Astrocyte (in vitro differentiated cells and primary cell): ENCODE results near the gene PPP1R3E. TPM values are rescaled to one million over a fixed set of nuclear protein-coding genes. Genes with fewer than 3 reads are reported as not detected.
A peak's percentile ranks its signal among the peaks of the same experiment; 100 is the strongest.

Experiments
- DNase-seq: peaks from one replicate; pipeline ENCODE4 v3.0.0-alpha.2; 2010; ENCODE audit warnings: low read depth
- FAIRE-seq: peaks from 2 replicates; lab custom pipeline; 2011; peaks lifted over from hg19 to GRCh38; lab: Jason Lieb, UNC
- H2AFZ ChIP-seq: 2 replicates; pipeline ENCODE4 v1.6.0; 2012; ENCODE audit warnings: low read depth, low read length, inconsistent platforms
- H3K27ac ChIP-seq: 2 replicates; pipeline ENCODE4 v1.5.1; 2011; ENCODE audit warnings: low read depth, low read length, inconsistent platforms
- H3K27me3 ChIP-seq: 2 replicates; pipeline ENCODE4 v1.6.0; 2011; ENCODE audit warnings: low read length, inconsistent platforms; ENCODE audit not compliant: insufficient read depth
- H3K36me3 ChIP-seq: 2 replicates; pipeline ENCODE4 v1.5.1; 2011; ENCODE audit warnings: low read length, inconsistent platforms; ENCODE audit not compliant: insufficient read depth
- H3K4me1 ChIP-seq: 2 replicates; pipeline ENCODE4 v1.5.1; 2011; ENCODE audit warnings: low read length, inconsistent platforms; ENCODE audit not compliant: insufficient read depth
- H3K4me2 ChIP-seq: 2 replicates; pipeline ENCODE4 v1.6.0; 2012; ENCODE audit warnings: low read length, inconsistent platforms
- H3K4me3 ChIP-seq: 2 replicates; pipeline ENCODE4 v1.5.1; 2011; ENCODE audit warnings: low read depth, mild to moderate bottlenecking, low read length, inconsistent platforms; ENCODE audit not compliant: insufficient read depth
- H3K79me2 ChIP-seq: 2 replicates; pipeline ENCODE4 v1.6.0; 2012; ENCODE audit warnings: mild to moderate bottlenecking, low read length, inconsistent platforms; ENCODE audit not compliant: insufficient read depth
- H3K9ac ChIP-seq: 2 replicates; pipeline ENCODE4 v1.6.0; 2012; ENCODE audit warnings: mild to moderate bottlenecking, low read length, inconsistent platforms
- H3K9me3 ChIP-seq: 2 replicates; pipeline ENCODE4 v1.5.1; 2012; ENCODE audit warnings: low read depth, mild to moderate bottlenecking, low read length, inconsistent platforms; ENCODE audit not compliant: insufficient read depth
- H4K20me1 ChIP-seq: 2 replicates; pipeline ENCODE4 v1.6.0; 2012; ENCODE audit warnings: low read length, inconsistent platforms; ENCODE audit not compliant: insufficient read depth
- H3K27ac Mint-ChIP-seq: one replicate; pipeline ENCODE4 v1.8.0; 2021; ENCODE audit warnings: mild to moderate bottlenecking, mixed read lengths; ENCODE audit not compliant: unreplicated experiment
- H3K27me3 Mint-ChIP-seq: one replicate; pipeline ENCODE4 v1.8.0; 2021; ENCODE audit warnings: low read depth, mixed read lengths; ENCODE audit not compliant: unreplicated experiment
- H3K36me3 Mint-ChIP-seq: one replicate; pipeline ENCODE4 v1.8.0; 2021; ENCODE audit warnings: low read depth, mixed read lengths; ENCODE audit not compliant: unreplicated experiment
- H3K4me1 Mint-ChIP-seq: one replicate; pipeline ENCODE4 v1.8.0; 2021; ENCODE audit warnings: low read depth, mixed read lengths; ENCODE audit not compliant: unreplicated experiment
- H3K4me3 Mint-ChIP-seq: one replicate; pipeline ENCODE4 v1.8.0; 2021; ENCODE audit warnings: mild to moderate bottlenecking, moderate library complexity, mixed read lengths; ENCODE audit not compliant: unreplicated experiment
- H3K9me3 Mint-ChIP-seq: one replicate; pipeline ENCODE4 v1.8.0; 2021; ENCODE audit warnings: mild to moderate bottlenecking, mixed read lengths; ENCODE audit not compliant: unreplicated experiment
- EZH2 ChIP-seq: IDR thresholded peaks from 2 replicates; pipeline ENCODE4 v1.6.1; 2012; ENCODE audit warnings: mild to moderate bottlenecking, low read length, inconsistent platforms; ENCODE audit not compliant: insufficient read depth
- total RNA-seq: library from RNA; stranded (reverse); gene quantifications from 2 replicates; pipeline ENCODE4 v1.2.1, GENCODE V29; 2021
- TF ChIP-seq, protein P1 (sequence below): IDR thresholded peaks from 2 replicates; pipeline ENCODE4 v1.5.1; 2011; ENCODE audit warnings: low read depth, mild to moderate bottlenecking, inconsistent platforms, low read length, moderate library complexity; ENCODE audit not compliant: insufficient read depth

PPP1R3E gene
- total RNA-seq, 1 donor from 2014 or later = 3.6 TPM

GRCh38 chr14:23306412-23307145 lies 3.9 kb upstream of the PPP1R3E start, which contains the start of gene BCL2L2:
Gene BCL2L2 (plus strand): TSS chr14:23306833. CDS start chr14:23307768, 935 bp downstream.
- peak within 1 kb of the TSS; percentile 92 for H3K4me3 Mint-ChIP-seq
- H3K9me3 ChIP-seq = no peaks in the 10 kb centered on the region
- peaks cover 53% of the 10 kb centered on the region for H3K79me2 ChIP-seq
- H3K4me2 ChIP-seq = peak within 1 kb of the TSS; percentile 93
- peaks cover 15% of the 10 kb centered on the region for H3K36me3 ChIP-seq
- no peaks in the 10 kb centered on the region for H3K27me3 ChIP-seq
- peak within 1 kb of the TSS; percentile 76 for H3K27ac ChIP-seq
- peaks cover 34% of the 10 kb centered on the region for H4K20me1 ChIP-seq
- no peaks in the 10 kb centered on the region for H3K27me3 Mint-ChIP-seq
- FAIRE-seq (no peak), DNase-seq (peak; percentile 78)
- TF ChIP-seq, protein P1, sequence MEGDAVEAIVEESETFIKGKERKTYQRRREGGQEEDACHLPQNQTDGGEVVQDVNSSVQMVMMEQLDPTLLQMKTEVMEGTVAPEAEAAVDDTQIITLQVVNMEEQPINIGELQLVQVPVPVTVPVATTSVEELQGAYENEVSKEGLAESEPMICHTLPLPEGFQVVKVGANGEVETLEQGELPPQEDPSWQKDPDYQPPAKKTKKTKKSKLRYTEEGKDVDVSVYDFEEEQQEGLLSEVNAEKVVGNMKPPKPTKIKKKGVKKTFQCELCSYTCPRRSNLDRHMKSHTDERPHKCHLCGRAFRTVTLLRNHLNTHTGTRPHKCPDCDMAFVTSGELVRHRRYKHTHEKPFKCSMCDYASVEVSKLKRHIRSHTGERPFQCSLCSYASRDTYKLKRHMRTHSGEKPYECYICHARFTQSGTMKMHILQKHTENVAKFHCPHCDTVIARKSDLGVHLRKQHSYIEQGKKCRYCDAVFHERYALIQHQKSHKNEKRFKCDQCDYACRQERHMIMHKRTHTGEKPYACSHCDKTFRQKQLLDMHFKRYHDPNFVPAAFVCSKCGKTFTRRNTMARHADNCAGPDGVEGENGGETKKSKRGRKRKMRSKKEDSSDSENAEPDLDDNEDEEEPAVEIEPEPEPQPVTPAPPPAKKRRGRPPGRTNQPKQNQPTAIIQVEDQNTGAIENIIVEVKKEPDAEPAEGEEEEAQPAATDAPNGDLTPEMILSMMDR = no peak
- H3K9me3 Mint-ChIP-seq = no peaks in the 10 kb centered on the region
- H3K27ac Mint-ChIP-seq = peak within 1 kb of the TSS; percentile 92
- peaks cover 14% of the 10 kb centered on the region for H3K36me3 Mint-ChIP-seq
- H2AFZ ChIP-seq = peak within 1 kb of the TSS; percentile 79
- peaks cover 23% of the 10 kb centered on the region for H3K4me1 Mint-ChIP-seq
- H3K4me3 ChIP-seq = peak within 1 kb of the TSS; percentile 82
- peak within 1 kb of the TSS; percentile 96 for H3K9ac ChIP-seq
- H3K4me1 ChIP-seq = peaks cover 22% of the 10 kb centered on the region

- H3K79me2 ChIP-seq = peaks cover 12% of the 10 kb centered on the region
- peak overlapping the region; percentile 96 for H3K4me2 ChIP-seq
- Mint-ChIP-seq H3K27ac (no peak overlapping the region), H3K27me3 (no peaks in the 10 kb centered on the region), H3K9me3 (no peaks in the 10 kb centered on the region), H3K36me3 (peaks cover 3% of the 10 kb centered on the region), H3K4me3 (peak overlapping the region; percentile 82), H3K4me1 (peaks cover 21% of the 10 kb centered on the region)
- H3K9ac ChIP-seq = peak overlapping the region; percentile 84
- no peaks in the 10 kb centered on the region for H3K36me3 ChIP-seq
- no peak for TF ChIP-seq EZH2
- TF ChIP-seq, protein P1 = no peak
- FAIRE-seq = no peak
- DNase-seq = no peak
- H2AFZ ChIP-seq = peak overlapping the region; percentile 90
- H3K27ac ChIP-seq = peak overlapping the region; percentile 72
- no peaks in the 10 kb centered on the region for H3K9me3 ChIP-seq
- H3K27me3 ChIP-seq = no peaks in the 10 kb centered on the region
- H4K20me1 ChIP-seq = no peaks in the 10 kb centered on the region
- peaks cover 15% of the 10 kb centered on the region for H3K4me1 ChIP-seq
- H3K4me3 ChIP-seq = peak overlapping the region; percentile 70
These were observed 730 bp downstream of the PPP1R3E start for GRCh38 chr14:23301969-23302289.
